Sciatic nerve (tissue), 2 donors: Measurements from ENCODE around the gene OR10A6. TPM values are rescaled to one million over a fixed set of nuclear protein-coding genes. Genes with fewer than 3 reads are reported as not detected.

Experiments used
- ATAC-seq: fragments of 200-7000 bp; cut with Tn5 transposase; one replicate; pipeline ENCODE4 v1.9.1; 2020; ENCODE audit warnings: mild to moderate bottlenecking, moderate library complexity
- DNase-seq: peaks from one replicate; pipeline ENCODE4 v3.0.0-alpha.2; 2020; ENCODE audit warnings: low spot score
- intact Hi-C: fragments of 100-400 bp; cut with DNase I; formaldehyde crosslinking; loops from one replicate; pipeline ENCODE4 v1.14.2; 2022
- total RNA-seq: library from RNA; stranded (reverse); fragmentation: NEBNext Ultra II Directional; extraction: Animal tissue kit (Norgen Biotek cat#: 25700); gene quantifications from one replicate; pipeline ENCODE4 v1.2.1, GENCODE V29; 2021
- donor health status: DM: no; HTN: no; CAD: no.
- donor health status: DM: no; HTN: no; CAD: no.

The OR10A6 gene
- total RNA-seq, 1 donor from 2014 or later, result not detected

DNA sequence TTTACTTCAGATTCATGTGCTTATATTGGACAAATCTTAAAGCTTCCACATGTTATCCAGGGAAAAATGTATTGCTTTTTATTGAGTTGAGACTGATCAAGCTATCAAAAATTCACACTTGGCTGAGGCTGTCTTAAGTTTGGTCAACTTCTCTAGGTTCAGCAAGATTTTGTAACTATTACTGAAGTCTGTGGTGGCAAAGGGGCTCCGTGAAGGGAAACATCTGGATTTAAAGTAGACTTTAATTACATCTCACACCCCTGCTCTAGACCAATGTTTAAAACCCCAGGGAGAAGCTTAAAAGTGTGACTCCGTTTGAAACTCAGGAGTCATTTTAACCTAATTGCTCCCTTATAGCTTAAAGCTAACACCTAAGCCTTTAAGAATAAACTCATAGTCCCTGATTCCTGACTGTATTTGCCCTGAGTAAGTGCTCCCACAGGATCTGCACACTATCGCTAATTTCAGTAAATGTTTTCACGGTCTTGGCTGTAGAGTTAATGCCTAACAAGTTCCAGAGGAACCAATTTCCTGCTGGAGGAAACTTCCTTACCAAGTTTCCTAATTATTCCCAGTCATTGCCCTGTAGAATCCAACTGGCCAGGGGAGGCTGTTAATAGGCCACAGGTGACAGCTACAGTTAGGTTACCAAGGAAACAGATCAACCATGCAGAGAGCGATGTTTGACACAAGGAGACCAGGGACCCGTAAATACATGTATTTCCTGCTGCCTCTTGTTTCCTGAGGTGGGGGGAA, 40.5 kb downstream of the OR10A6 start:
- ATAC-seq (no peak), DNase-seq (no peak)
- intact Hi-C loops, result loop anchor here (5.0 kb wide), 1 partner anchor 97 kb away; the partner anchor contains the start of gene EIF3F

DNA sequence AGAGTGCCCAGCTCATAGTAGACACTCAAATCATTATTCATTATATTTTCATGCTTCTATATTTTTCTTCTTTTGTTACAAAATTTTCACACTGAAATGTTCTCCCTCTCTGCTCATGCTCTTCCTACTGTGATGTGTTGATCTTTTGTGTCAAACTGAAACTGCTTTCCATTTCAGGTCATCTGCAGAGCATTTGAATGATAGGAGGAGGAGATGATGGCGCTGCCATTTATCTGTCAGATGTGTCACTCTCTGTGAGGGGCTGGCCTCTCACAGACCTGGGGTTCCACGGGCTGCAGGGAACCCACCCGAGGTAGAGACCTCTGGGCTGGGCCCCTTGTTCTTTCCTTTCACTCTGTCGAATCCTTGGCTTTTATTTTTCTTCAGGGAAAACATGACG, 41.1 kb downstream of the OR10A6 start:
- ATAC-seq (no peak), DNase-seq (no peak)
- intact Hi-C loops, result loop anchor here (5.0 kb wide), 1 partner anchor 97 kb away; the partner anchor contains the start of gene EIF3F

DNA sequence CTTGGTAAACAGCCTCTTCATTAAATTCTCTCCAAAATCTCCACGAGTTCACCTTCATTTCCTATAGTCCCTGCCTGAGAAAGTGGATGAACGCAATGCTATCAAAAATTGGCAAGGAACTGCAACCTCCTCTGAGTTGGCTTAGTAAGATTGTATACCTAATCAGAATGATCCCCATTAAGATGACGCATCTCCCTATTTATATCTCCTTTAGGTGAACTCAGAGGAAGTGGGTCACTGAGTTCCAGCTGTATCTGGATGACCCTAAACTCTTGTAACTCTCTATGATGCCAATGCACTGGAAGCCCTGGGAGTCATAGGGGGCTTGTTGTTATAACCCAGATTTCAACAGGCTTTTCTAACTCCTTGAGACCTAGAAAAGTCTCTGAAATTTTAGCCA, 48.2 kb downstream of the OR10A6 start:
- no peak for DNase-seq
- ATAC-seq, result no peak
- intact Hi-C loops, result no loop called here

Other genes starting within 250 kb of the OR10A6 start
- gene OVCH2, start 224.8 kb downstream of the OR10A6 start, total RNA-seq, result not detected
- gene OR5P2, start 134.3 kb downstream of the OR10A6 start, total RNA-seq, result not detected
- not detected for gene OR5P3, start 100.4 kb downstream of the OR10A6 start, total RNA-seq
- gene OR10A3, start 10.4 kb upstream of the OR10A6 start, total RNA-seq, result not detected
- not detected for gene NLRP10, start 34.2 kb upstream of the OR10A6 start, total RNA-seq
- gene EIF3F, start 56.1 kb upstream of the OR10A6 start, total RNA-seq, result 164 TPM
- 12.9 TPM for gene TUB, start 149.9 kb upstream of the OR10A6 start, total RNA-seq
- 14.6 TPM for gene RIC3, start 237.8 kb upstream of the OR10A6 start, total RNA-seq